Stimulated activated CD4-positive, alpha-beta T cell treated with anti-CD3 and anti-CD28 coated beads, Interleukin-15, amount 100 ng/mL, for 48 hours (primary cell): Measurements from ENCODE around the gene NOTUM.
A peak's percentile ranks its signal among the peaks of the same experiment; 100 is the strongest.

Experiments used
- DNase-seq, 2 donors: peaks; one replicate each; pipeline ENCODE4 v3.0.0-alpha.2; 2020; ENCODE audit warnings: low read depth in 2 of 2

NOTUM gene

DNA sequence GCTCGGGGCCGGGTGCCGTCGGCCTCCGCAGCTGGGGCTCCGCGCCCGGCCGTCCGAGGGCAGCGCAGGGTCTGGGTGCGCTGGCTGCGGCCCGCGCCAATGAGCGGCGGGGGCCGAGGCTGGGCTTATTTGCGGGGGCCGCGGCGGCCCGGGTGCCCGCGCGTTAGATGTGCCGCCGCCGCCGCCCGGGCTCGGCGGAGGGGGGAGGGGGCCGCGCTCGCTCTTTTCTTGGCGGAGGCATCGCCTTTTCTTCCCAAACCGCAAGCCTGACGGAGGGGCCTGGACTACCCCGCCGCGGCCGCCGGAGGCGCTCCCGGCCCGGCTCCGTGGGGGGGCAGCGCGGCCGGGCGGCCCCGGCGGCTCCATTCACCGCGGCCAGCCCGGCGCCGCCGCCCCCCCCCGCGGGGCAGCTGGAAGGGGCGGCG lies at the start of gene NOTUM:
TSS of gene NOTUM (minus strand) at position 101 of the 425 bp plus-strand sequence. CDS start 278 bp downstream, outside the sequence.
- no peak for DNase-seq

DNA sequence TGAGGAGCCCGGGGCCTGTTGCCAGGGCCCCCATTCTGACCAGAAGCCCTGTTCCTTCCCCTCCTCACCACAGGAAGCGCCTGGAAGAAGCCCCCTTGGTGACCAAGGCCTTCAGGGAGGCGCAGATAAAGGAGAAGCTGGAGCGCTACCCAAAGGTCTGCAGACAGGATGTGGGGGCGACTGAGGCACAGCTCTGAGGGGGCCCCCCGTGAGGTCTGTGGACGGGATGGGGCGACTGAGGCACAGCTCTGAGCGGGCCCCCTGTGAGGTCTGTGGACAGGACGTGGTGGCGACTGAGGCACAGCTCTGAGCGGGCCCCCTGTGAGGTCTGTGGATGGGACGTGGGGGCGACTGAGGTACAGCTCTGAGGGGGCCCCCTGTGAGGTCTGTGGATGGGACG lies 48.4 kb upstream of the NOTUM start:
- no peak for DNase-seq

DNA sequence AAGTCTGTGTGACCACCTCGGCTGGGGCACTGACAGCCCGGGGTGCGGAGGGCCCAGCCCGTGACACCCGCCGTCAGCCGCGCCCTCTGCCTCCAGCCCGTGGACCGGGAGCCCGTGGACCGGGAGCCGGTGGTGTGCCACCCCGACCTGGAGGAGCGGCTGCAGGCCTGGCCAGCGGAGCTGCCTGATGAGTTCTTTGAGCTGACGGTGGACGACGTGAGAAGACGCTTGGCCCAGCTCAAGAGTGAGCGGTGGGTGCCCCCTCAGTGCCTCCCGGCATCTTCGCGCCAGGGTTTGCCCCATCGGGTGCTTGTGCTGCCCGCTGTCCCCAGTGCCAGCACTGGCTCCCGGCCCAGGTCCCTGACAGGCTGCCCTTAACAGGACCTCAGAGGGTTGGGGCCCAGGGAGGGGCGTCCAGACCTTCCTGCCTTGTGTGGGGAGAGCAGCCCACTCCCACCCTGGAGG lies 48.0 kb upstream of the NOTUM start:
- DNase-seq: no peak

DNA sequence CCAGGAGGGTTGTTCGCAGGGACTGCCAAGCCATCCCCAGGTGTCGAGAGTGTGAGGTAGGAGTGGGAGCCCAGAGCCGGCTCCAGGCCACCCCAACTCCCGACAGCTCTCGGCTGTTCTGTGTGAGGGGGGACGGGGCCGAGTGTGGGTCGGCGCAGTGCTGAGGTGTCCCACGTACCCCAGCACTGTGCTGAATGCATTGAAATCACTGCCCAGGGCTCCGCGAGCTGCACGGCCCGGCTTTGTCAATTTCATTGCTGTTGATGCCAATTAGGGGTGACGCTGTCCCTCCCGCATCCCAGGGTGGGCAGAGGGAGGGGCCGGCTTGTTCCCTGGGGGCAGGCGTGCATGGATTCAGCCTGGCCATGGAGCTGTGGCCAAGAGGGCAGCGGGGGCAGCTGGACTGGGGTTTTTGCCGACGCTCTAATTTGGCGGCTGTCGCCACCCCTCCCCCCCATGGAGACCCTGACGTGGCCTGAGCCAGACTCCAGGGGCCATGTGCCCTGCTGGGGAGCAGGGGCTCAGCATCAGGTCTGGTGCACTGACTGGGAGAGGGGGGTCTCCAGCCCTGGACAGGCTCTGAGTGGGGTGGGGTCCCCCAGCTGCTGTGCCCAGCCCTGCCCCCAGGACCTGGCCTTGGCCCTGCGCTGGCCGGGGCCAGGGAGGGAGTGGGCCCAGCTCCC lies 47.4 kb upstream of the NOTUM start:
- no peak for DNase-seq

DNA sequence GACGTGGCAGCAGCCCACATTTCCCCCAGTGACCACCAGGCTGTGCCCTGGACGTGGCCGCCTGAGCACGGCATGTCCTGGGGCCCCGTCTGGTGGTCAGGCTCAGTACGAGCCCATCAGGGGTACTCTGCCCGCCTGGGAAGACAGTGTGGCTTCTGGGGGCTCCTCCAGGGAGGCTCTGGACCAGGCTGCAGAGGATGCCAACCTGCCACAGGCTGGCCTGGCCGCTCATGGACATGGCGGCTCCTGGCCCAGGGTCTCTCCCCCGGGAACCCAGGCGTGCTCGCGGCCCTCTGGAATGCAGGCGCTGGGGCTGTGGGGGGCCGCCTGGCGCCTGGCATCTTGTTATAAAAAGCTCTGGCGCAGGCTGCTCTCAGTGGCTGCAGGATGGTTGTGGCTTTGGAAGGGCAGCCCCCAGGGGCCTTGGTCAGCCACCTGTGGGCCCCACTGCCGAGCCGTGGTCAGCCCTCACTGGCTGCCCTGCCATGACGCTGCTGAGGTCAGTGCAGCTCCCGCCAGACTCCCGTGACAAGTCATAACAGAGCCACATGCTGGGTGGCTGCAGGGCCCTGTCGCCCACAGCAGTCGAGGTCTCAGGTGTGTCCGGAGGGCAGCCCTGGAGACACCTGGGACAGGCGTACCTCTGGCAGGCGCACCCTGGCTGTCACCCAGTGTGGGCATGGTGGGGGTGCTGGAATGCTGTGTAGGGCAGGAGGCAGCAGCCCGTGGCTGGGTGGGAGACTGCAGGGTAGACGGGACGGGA lies 46.7 kb upstream of the NOTUM start:
- DNase-seq: no peak

DNA sequence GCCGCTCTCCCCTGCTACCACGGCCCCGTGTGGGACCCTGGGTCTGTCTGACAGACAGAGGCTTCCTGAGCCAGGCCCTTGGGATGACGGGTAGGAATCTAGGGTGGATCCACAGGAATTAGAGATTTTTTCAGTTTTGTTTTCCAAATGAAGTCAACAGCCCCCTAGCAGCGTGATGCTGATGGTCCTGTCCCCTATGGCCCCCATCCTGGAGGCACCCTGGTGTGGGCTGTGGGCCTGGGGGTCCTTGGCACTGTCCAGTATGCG lies 46.2 kb upstream of the NOTUM start:
- no peak for DNase-seq

DNA sequence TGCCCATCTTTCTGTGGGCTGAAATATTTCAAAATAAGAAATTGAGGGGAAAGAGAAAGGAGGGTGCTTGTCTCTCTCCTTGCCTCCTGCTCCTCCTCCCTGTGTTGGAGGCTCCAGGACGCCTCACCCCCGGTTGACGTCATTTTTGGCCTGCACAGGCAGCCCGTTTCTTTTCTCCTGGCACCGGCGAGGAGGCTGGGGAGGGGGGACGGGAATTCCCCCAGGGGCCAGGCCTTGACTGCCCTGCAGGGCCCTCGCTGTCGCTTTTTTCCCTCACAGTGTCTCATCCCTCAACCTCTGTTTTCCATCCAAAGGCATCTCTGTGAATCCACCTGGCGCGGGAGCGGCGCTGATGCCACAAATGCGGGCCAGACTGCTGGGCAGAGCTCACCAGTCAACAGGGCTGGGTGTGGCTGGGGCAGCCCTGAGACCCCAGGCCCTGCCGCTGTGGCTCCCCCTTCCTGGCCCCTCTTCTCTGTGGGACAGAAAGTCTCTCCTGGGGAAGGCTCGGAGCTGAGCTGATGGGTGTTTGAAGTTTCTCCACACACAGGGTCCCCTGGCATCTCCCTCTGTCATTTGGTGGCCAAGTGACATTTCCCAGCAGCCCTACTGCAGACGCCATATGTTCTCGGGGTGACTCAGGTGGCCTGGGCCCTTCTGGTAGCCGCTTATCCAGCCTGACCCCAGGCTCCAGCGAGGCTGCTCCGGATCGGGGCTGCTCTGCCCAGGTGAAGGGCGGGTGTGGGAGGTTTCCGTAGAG lies 45.7 kb upstream of the NOTUM start:
- no peak for DNase-seq

DNA sequence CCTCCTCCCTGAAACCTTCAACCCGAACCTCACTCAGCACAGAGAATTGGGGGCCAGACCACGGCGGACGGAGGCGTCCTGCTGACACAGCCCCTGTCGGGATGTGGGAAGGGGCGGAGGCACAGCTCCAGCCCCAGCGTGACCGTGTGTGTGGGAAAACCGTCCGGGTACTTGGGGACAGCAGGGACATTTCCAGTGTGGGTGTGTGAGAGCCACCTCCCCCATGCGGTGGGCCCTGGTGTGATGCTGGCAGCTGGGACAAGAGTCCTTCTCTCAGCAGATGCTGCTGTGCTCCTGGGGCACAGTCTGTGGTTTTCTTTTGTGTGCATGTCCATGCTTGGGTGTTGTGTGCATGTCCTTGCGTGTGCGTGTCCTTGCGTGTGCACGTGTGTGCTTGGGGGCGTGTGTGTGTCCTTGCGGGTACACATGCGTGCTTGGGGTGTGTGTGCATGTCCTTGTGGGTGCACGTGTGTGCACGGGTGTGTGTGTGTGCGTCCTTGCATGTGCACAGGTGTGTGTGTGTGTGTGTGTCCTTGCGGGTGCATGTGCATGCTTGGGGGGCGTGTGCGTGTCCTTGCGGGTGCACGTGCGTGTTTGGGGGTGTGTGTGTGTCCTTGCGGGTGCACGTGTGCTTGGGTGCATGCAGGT lies 44.8 kb upstream of the NOTUM start:
- DNase-seq: no peak

DNA sequence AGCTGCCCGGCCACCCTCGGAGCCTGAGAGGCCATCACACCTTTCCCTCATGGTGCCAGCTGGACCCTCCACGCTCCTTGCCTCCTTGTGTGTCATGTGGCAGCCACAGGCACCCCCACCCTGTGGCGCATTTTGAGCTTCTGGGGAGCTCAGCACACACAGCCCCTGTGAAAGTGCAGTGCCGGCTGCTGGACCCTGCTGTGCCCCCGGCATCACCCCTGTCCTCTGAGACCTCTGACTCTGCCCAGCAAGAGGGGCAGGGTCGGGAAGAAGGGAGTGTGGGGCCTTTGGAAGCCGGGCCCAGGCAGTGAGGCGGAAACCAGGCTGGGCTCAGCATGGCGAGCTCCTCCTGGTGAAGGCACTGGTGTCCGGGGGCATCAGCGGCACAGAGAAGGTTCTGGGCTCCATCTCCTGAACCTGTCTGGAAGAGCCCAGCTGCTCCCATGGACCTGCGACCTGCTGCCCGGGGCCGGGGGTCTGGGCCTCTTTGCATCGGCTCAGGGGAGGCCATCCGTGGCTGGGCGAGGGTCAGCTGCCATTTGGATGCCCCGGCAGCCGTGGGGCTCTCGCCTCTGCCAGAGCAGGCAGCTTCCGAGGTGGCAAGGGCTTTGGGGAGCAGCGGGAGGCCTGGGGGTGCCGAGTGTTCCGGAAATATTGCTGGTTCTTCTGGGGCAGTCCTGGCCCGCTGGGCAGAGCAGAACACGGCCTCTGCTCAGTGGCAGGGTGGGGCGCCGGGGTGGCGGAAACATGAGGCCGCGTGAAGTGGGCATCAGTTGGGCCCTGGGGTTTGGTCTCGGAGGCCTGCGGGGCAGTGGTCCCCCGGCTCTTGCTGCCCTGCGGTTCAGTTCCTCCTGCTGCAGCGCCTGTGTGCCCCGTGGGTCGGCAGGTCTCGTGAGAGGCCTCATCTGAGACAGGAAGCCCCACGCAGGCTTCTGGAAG lies 43.8 kb upstream of the NOTUM start:
- no peak for DNase-seq

DNA sequence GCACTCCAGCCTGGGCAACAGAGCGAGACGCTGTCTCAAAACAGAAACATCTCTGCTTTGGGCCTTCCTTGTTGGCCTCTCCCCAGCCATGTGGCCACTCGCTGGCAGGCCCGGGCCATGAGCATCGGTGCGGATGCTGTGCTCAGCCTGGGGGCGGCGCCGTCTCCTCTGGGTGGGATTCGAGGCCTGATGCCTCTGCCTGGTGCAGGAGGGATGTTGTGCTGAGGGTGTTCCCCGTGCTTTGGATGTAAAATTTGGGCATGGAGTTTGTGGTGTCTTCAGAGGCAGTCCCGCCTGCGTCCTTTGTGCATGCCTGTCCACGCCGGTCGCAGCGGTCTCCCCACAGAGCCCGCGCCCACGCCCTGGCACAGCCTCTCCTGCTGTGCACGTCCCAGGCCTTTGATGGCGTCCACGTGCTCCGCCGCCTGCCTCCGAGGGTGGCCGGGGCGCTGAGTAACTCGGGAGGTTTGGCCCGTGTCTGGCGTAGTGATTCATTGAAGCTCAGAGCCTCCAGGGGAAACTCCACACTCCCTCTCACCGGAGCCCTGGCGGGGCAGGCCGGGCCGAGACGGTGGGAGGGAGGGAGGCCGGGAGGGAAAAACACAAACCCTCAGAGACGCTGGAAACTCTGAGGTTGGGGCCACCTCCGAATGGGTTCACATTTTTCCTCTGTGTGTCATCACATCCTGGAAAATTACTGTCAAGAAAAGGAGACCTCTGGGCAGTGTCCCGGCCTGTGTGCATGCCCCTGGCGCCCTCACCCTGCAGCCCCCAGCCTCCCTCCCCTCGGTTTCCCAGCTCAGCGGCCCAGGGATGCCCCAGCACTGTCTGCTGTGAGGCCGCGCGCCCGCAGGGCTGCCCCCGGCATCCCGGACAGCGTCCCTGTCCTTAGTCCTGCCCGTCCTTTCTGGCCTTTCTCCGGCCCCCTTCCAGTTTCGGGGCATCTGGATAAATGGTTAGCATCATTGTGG lies 42.7 kb upstream of the NOTUM start:
- peak in 1 of 2 donors; percentile 36 for DNase-seq

DNA sequence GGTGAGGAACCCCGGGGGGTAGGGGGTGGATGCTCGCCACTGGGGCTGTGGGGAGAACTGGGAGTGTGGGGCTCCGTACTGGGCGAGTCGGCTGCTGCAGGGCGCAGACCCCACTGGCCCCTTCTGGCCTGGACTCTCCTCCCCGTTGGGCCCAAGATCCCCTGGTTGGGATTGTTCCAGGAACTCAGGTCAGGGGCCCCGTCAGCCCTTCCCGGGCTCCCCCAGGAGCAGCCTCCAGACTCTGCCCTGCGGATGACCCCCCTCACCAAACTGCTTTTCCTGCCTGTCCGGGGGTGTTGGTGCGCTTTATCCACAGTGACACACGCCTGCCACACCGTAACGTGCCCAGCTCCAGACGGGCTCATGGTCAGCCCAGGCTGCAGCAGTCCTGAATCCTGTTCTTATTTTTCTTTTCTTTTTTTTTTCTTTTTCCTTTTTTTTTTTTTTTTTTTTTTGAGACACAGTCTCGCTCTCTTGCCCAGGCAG lies 40.6 kb upstream of the NOTUM start:
- no peak for DNase-seq

DNA sequence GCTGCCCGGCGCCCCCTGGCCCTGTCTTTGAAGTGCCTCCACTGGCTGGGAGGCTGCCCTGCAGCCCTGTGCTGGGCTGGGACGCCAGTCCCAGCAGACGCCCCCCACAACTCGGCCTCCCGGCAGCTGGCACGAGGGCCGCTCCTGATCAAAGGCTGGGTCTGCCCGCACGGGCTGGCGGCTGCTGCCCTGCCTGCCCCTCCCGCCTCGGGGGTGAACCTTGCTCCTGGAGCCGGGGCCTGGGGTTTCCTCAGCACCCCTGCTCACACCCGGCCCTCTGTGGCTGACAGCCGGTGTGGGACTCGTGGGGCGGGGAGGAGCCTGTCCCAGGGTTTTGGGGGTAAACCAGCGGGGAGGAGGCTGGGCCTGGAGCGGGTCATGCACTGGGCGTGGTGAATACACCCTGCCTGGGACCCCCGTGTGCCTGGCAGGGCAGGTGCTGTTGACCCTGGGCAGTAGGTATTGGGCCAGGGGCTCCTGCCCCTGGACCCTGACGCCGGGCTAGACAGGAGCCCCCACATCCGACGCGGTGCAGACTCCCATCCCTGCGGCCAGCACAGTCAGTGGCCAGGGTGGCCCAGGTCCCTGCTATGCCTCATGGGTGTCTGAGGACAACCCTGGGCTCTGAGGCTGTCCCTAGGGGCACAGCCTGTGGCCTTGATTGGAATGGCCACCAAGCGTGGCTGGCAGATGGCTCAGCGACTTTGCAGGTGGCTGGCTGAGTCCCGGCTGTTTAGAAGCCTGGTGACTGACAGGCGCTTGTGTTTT lies 40.0 kb upstream of the NOTUM start:
- DNase-seq: no peak

DNA sequence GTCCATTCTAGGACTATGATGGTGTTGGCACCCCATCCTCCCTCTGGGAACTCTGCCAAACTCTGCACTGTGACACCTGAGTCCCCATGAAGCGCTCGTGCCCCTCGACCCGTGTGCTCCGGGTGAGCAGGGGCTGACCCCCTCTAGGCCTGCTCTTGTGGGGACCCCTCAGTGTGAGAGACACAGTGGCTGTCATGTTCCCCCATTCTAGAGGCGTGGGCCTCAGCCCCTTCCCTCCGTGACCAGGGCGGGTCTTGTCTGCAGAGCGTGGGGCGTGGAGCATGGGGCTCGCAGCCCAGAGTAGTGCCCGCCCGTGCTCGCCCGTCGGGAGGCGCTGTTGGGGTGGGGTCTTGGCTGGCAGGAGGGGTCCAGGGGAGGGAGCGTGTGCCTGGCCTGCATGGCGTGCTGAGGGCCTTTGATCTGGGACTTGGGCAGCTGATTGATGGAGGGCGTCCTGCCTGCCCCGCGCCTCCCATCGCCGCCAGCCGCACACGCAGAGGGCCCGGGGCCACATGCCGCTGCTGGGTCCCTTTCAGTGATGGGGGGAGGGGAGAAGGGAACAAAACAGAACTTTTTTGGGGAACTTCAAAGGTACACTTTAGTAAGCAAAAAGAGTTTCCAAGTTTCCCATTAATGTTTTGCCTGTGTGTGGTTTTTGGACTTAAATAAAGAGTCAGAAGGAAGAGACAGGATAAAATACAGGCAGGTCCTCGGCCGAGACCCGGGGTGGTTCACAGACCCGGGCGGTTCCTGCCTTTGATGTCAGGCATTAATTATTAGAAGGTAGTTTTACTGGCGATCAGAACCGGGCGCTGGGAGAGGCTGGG lies 39.2 kb upstream of the NOTUM start:
- DNase-seq: no peak

DNA sequence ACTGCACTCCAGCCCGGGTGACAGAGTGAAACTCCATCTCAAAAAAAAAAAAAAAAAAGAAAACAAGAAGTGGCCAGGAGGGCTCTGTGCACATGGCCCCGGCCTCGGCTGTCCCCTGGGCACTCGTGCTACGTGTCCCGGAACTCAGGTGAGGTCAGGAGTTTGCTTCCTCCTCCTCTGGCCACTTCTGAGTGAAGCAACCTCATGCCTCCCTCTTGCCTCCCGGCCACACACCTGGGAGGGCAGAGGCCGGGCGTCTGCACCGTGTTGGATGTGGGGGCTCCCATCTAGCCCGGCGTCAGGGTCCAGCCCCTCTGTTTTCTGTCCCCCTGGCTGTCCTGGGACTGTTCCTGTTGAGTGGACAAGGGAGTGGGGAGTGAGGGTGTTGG lies 38.6 kb upstream of the NOTUM start:
- no peak for DNase-seq

DNA sequence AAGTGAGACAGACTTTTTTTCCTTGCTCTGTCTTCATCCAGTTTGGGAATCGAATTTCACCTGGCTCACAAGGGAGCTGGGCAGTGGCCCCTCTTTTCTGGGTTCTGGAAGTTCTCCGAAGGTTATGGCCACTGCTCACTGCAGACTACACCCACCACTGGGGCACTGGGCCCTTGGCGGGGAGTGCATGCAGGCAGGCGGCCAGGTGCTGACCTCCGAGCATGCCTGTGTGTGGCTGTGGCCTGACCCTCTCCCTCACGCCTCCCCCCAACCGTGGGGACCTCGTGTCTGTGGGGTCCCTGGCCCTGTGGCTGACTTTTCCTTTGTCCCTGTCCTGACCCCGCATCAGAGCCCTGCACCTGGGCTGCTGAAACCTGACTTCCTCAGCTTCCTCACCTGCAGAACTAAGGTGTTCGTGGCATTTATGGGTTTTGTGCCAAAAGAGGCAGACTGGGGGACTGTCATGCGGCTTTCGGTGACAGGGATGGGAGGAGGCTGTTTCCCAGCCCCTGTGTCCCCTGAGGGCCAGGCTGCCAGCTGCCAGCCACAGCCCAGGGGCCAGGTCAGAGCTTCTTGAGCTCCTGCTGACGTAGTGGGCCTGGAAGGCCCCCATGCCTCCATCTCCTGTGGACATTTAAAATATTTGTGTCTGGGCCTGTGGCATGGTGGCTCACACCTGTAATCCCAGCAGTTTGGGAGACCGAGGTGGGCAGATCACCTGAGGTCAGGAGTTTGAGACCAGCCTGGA lies 37.9 kb upstream of the NOTUM start:
- DNase-seq: no peak

DNA sequence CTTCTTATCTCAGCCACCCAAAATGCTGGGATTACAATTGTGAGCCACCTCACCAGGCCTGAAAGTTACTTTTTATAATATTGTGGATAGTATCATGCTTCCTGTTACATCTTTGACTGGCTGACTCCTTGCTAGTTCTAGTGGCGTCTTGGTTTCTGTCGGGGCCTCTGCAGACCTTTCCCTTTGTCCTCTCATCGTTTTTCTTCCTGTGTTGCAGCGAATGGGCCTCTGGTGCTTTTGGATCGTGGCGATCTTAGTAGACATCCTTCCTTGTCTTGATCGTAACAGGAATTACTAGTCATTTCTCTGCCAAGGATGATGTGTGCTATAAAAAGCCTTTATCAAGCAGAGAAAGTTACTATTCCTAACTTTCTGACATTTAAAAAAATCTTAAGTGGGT lies 37.2 kb upstream of the NOTUM start:
- no peak for DNase-seq

DNA sequence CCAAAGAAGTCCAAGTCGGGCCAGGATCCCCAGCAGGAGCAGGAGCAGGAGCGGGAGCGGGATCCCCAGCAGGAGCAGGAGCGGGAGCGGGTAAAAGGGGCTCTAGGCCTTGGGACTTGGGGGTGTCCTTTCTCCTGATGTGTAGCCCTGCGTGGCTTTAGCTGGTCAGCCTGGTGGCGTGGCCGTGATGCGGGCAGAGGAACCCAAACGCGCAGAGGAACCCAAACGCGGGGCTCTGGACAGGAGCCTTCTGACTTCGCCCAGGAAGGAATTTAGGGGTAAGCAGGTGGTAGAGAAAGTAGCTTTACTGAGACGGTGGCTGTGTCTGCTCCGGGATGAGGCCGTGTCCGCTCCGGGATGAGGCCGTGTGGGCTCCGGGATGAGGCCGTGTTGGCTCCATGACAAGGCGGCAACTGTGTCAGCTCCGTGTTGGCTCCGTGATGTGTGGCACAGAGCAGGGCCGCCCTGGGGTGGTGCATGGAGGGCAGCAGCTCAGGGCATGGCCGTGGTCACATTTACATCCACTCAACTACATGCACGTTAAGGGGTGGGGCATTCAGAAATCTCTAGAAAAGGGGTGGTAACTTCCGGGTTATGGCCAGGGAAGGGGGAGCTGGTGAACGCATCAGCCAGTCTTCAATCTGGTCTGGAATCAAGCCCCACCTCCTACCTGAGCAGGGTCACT lies 35.9 kb upstream of the NOTUM start:
- no peak for DNase-seq
